Hepatocyte (in vitro differentiated cells): ENCODE results near the gene MAPK4. TPM values are rescaled to one million over a fixed set of nuclear protein-coding genes. Genes with fewer than 3 reads are reported as not detected.

Experiments used
- DNase-seq: peaks from one replicate; pipeline ENCODE4 v3.0.0-alpha.2; 2016; ENCODE audit warnings: low spot score
- H2AFZ ChIP-seq: fragments of 200-600 bp; sonication (generic); 2 replicates; pipeline ENCODE4 v1.6.0; 2016; ENCODE audit warnings: antibody characterized with exemption, mild to moderate bottlenecking
- H3K27ac ChIP-seq: fragments of 200-600 bp; sonication (generic); 2 replicates; pipeline ENCODE4 v1.5.1; 2016; ENCODE audit warnings: mild to moderate bottlenecking
- H3K27me3 ChIP-seq: fragments of 200-600 bp; sonication (generic); 2 replicates; pipeline ENCODE4 v1.6.1; 2016
- H3K36me3 ChIP-seq: fragments of 200-600 bp; sonication (generic); replicated peaks from 2 replicates; pipeline ENCODE4 v1.5.1; 2016; ENCODE audit warnings: low read depth; ENCODE audit not compliant: insufficient read depth
- H3K4me1 ChIP-seq: fragments of 200-600 bp; sonication (generic); 2 replicates; pipeline ENCODE4 v1.5.1; 2016; ENCODE audit warnings: mild to moderate bottlenecking, moderate library complexity; ENCODE audit not compliant: insufficient read depth
- H3K4me2 ChIP-seq: fragments of 200-600 bp; sonication (generic); 2 replicates; pipeline ENCODE4 v1.6.0; 2016
- H3K4me3 ChIP-seq: fragments of 200-600 bp; sonication (generic); 2 replicates; pipeline ENCODE4 v1.5.1; 2016; ENCODE audit warnings: mild to moderate bottlenecking
- H3K79me2 ChIP-seq: fragments of 200-600 bp; sonication (generic); 2 replicates; pipeline ENCODE4 v1.6.0; 2017; ENCODE audit warnings: mild to moderate bottlenecking
- H3K9me2 ChIP-seq: fragments of 200-600 bp; sonication (generic); replicated peaks from 2 replicates; pipeline ENCODE4 v1.6.0; 2017; ENCODE audit warnings: mild to moderate bottlenecking; ENCODE audit not compliant: insufficient read depth
- H3K9me3 ChIP-seq: fragments of 200-600 bp; sonication (generic); 2 replicates; pipeline ENCODE4 v1.5.1; 2016; ENCODE audit warnings: low read depth, mild to moderate bottlenecking
- H4K20me1 ChIP-seq: fragments of 200-600 bp; sonication (generic); 2 replicates; pipeline ENCODE4 v1.6.0; 2016; ENCODE audit warnings: mild to moderate bottlenecking; ENCODE audit not compliant: insufficient read depth, poor library complexity, severe bottlenecking
- EZH2 ChIP-seq: fragments of 200-600 bp; sonication (generic); IDR thresholded peaks from 2 replicates; pipeline ENCODE4 v1.6.1; 2016; ENCODE audit warnings: antibody characterized with exemption, mild to moderate bottlenecking, borderline replicate concordance
- EZH2phosphoT487 ChIP-seq: fragments of 200-600 bp; sonication (generic); IDR thresholded peaks from one replicate; pipeline ENCODE4 v1.6.1; 2018; ENCODE audit warnings: antibody characterized with exemption, mild to moderate bottlenecking, low read depth, moderate library complexity; ENCODE audit not compliant: unreplicated experiment, severe bottlenecking
- WGBS: methylation state at CpG from one replicate; pipeline ENCODE4 v1.1.6; 2016; ENCODE audit warnings: low lambda C conversion rate; ENCODE audit errors: missing lambda C conversion rate; 5-methylcytosine and 5-hydroxymethylcytosine counted together
- polyA plus RNA-seq: library from polyadenylated mRNA; unstranded; fragments of >200 nt; fragmentation: Nextera tagmentation; extraction: Ambion mirVana; gene quantifications from 2 replicates; pipeline ENCODE4 v1.2.1, GENCODE V29; 2016
- total RNA-seq: library from RNA; depleted of rRNA; stranded (reverse); fragments of >200 nt; gene quantifications from 2 replicates; pipeline ENCODE4 v1.2.3, GENCODE V29; 2014
- TF ChIP-seq, protein P1 (sequence below): fragments of 200-600 bp; sonication (generic); IDR thresholded peaks from 2 replicates; pipeline ENCODE4 v1.5.1; 2016; ENCODE audit warnings: antibody characterized with exemption, mild to moderate bottlenecking; ENCODE audit not compliant: poor library complexity

MAPK4 gene
- total and polyA plus RNA-seq, 2 experiments from 2014 or later = 2.0 to 2.4 TPM

DNA sequence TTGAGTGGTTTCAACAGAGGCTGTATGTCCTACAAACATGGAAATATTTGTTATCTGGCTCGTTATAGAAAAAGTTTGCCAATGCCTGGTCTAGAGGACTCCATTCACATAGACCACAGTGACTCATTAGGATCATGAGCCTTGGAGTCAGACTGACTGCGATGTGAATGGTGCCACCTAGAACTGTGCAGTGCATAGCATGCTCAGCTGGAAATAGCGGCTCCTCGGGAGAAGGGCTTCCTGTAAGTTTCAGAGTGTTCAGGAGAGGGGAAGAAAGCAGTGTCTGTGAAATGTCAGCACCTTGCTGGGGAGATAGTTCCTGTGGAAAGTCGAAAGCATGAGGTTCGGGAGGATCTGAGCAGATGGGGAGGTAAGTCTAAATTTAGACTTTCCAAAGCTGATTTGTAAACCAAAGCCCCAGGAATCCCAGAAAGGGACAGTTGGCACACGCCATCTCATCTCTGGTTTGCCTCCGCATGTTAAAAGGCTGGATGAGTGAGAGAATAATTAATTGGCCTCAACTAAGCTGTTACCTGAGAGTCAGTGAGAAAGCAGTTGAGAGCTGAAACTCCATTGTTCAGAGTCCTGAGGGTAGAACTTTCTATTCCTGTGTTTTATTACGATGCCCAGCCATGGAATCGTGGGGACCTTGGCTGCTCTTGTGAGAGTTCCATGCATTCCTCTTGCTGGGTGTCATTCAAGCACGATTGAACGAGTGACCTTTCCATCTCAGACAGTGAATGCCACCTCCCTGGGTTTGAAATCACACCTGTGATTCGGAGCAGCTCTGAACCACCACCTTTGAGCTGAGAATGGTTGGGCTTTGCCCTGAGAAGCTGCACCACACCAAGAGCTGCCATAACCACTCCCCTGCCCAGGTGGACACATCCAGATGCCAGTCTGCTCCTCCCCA is 99.5 kb downstream of the MAPK4 start:
- H3K27me3 ChIP-seq = no peaks in the 10 kb centered on the region
- WGBS = 64% methylated on average over 13 of the region's 13 CpGs
- H3K79me2 ChIP-seq = no peaks in the 10 kb centered on the region
- H3K9me3 ChIP-seq = no peaks in the 10 kb centered on the region
- no peak overlapping the region for H3K27ac ChIP-seq
- no peak overlapping the region for H3K4me2 ChIP-seq
- no peak overlapping the region for H2AFZ ChIP-seq
- H3K36me3 ChIP-seq = no peaks in the 10 kb centered on the region
- peaks cover 7% of the 10 kb centered on the region for H3K4me1 ChIP-seq
- peak; percentile 74 for DNase-seq
- H3K4me3 ChIP-seq = no peak overlapping the region
- TF ChIP-seq EZH2 = no peak
- TF ChIP-seq, protein P1, sequence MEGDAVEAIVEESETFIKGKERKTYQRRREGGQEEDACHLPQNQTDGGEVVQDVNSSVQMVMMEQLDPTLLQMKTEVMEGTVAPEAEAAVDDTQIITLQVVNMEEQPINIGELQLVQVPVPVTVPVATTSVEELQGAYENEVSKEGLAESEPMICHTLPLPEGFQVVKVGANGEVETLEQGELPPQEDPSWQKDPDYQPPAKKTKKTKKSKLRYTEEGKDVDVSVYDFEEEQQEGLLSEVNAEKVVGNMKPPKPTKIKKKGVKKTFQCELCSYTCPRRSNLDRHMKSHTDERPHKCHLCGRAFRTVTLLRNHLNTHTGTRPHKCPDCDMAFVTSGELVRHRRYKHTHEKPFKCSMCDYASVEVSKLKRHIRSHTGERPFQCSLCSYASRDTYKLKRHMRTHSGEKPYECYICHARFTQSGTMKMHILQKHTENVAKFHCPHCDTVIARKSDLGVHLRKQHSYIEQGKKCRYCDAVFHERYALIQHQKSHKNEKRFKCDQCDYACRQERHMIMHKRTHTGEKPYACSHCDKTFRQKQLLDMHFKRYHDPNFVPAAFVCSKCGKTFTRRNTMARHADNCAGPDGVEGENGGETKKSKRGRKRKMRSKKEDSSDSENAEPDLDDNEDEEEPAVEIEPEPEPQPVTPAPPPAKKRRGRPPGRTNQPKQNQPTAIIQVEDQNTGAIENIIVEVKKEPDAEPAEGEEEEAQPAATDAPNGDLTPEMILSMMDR = peak; percentile 23
- H3K9me2 ChIP-seq = no peaks in the 10 kb centered on the region
- no peaks in the 10 kb centered on the region for H4K20me1 ChIP-seq

DNA sequence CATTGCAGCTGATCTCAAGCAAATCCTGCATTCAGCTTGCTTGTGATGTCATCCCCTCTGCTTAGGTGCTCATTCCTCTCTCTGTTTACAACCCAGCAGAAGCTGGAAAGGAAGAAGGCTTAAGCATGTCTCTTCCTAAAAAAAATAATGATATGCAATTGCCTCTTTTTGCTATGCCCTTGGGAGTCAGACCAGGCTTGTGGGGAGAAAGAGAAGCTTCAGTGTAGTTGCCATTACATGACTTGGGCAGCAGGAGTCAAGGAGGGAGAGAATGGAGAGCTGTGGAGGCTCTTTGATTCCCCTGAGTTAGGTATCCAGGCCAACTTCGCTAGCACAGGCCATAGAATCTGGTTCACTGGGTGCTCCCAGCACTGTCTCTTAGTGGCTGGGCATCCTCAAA is 101.1 kb downstream of the MAPK4 start:
- Histone ChIP-seq H3K4me3 (no peak overlapping the region), H3K9me2 (no peaks in the 10 kb centered on the region), H3K27ac (no peak overlapping the region), H3K4me1 (no peaks in the 10 kb centered on the region), H3K4me2 (no peak overlapping the region), H3K36me3 (no peaks in the 10 kb centered on the region), H4K20me1 (no peaks in the 10 kb centered on the region), H2AFZ (no peak overlapping the region), H3K9me3 (no peaks in the 10 kb centered on the region), H3K79me2 (no peaks in the 10 kb centered on the region), H3K27me3 (no peaks in the 10 kb centered on the region)
- no peak for DNase-seq
- TF ChIP-seq, protein P1 = no peak
- TF ChIP-seq EZH2phosphoT487 (no peak), EZH2 (no peak)
- WGBS = 96% methylated on average over 1 of the region's 1 CpG

DNA sequence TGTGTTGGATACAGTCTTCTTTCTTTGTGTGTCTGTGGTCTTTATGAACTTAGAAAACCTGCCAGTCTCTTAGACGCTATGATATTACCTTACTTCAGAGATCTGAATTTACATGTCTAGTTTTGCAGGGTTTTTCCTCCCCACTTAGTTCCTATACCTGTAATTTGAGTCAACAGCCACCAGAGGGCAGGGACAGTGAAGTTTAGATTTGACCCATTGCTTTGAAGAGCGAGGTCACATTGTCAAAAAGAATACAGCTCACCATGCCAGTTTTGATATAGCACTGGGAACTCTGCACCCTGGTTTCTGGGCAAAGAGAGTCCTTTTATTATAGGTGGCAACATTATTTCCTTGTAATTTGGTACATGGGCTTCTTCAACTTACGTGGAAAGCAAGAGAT is 102.3 kb downstream of the MAPK4 start:
- Histone ChIP-seq H3K9me3 (no peaks in the 10 kb centered on the region), H3K4me3 (no peak overlapping the region), H3K27me3 (no peaks in the 10 kb centered on the region), H3K36me3 (no peaks in the 10 kb centered on the region), H3K4me2 (no peak overlapping the region), H4K20me1 (no peaks in the 10 kb centered on the region), H3K4me1 (no peaks in the 10 kb centered on the region), H3K27ac (no peak overlapping the region), H3K79me2 (no peaks in the 10 kb centered on the region), H3K9me2 (no peaks in the 10 kb centered on the region), H2AFZ (no peak overlapping the region)
- TF ChIP-seq, protein P1 = peak; percentile 32
- TF ChIP-seq EZH2phosphoT487 (no peak), EZH2 (no peak)
- 79% methylated on average over 3 of the region's 3 CpGs for WGBS
- DNase-seq = peak; percentile 35
